ENCODE results near the gene RPN2. TPM values are rescaled to one million over a fixed set of nuclear protein-coding genes. Genes with fewer than 3 reads are reported as not detected.

The RPN2 gene
- total and polyA plus RNA-seq, 2 of the 13 experiments (the other 11 are each of a cell fraction or from before 2014, with no cell fraction given): 587 to 1,818 TPM

DNA sequence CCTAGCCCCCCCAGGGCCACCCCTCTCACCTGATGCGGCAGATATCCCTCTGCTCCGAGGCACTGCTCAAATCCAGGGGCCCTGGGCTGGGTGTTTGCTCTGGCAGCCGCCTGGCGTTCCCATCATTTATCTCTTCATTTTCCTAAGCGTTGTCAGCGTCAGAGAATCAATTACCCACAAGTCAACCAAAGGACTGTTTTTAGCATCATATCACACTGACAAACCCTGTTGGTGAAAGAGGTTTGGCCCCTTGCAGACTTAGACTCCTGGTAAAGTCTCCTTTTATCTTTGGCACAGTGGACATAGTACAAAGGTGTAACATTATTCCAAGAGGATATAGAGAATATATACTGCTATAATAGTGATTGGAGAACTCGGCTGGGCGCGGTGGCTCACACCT is 82.6 kb downstream of the RPN2 start, which contains the start of gene GHRH:
TSS of gene GHRH (minus strand) at position 101 of the 400 bp plus-strand sequence. CDS start 4,925 bp downstream, outside the sequence.
- H3K4me2 ChIP-seq (ENCODE audit: low read depth, low read length): no peak within 1 kb of the TSS
- H3K4me3 ChIP-seq (replicated peaks in 1 of 3; ENCODE audit: insufficient read depth in 1 of 3, low read depth in 2 of 3, low read length in 3 of 3): no peak within 1 kb of the TSS
- POLR2A ChIA-PET: no interaction called here
- no peak within 1 kb of the TSS for H3K27ac ChIP-seq (ENCODE audit: extremely low read length, insufficient read depth, low read length)
- H3K36me3 ChIP-seq (replicated peaks in 1 of 2; ENCODE audit: control insufficient read depth in 1 of 2, insufficient read depth in 2 of 2, low read length in 2 of 2): no peaks in the 10 kb centered on the region
- H2AFZ ChIP-seq (ENCODE audit: low read length): no peak within 1 kb of the TSS
- H4K20me1 ChIP-seq (ENCODE audit: insufficient read depth, low read length): no peaks in the 10 kb centered on the region
- WGBS (ENCODE audit: low lambda C conversion rate): 43% methylated on average over 9 of the region's 9 CpGs
- H3K9ac ChIP-seq (ENCODE audit: insufficient read depth, low read depth, low read length): no peak within 1 kb of the TSS
- TF ChIP-seq ZNF790 (CRISPR knock-in tag; IDR thresholded peaks at IDR 0.05; ENCODE audit: borderline replicate concordance): no peak
- TF ChIP-seq BHLHE40 (IDR thresholded peaks at IDR 0.05; ENCODE audit: low read length): no peak
- no peak for TF ChIP-seq ZNF3 (CRISPR knock-in tag; IDR thresholded peaks at IDR 0.05)
- TF ChIP-seq IKZF1 (IDR thresholded peaks at IDR 0.05): no peak
- TF ChIP-seq, protein P1, sequence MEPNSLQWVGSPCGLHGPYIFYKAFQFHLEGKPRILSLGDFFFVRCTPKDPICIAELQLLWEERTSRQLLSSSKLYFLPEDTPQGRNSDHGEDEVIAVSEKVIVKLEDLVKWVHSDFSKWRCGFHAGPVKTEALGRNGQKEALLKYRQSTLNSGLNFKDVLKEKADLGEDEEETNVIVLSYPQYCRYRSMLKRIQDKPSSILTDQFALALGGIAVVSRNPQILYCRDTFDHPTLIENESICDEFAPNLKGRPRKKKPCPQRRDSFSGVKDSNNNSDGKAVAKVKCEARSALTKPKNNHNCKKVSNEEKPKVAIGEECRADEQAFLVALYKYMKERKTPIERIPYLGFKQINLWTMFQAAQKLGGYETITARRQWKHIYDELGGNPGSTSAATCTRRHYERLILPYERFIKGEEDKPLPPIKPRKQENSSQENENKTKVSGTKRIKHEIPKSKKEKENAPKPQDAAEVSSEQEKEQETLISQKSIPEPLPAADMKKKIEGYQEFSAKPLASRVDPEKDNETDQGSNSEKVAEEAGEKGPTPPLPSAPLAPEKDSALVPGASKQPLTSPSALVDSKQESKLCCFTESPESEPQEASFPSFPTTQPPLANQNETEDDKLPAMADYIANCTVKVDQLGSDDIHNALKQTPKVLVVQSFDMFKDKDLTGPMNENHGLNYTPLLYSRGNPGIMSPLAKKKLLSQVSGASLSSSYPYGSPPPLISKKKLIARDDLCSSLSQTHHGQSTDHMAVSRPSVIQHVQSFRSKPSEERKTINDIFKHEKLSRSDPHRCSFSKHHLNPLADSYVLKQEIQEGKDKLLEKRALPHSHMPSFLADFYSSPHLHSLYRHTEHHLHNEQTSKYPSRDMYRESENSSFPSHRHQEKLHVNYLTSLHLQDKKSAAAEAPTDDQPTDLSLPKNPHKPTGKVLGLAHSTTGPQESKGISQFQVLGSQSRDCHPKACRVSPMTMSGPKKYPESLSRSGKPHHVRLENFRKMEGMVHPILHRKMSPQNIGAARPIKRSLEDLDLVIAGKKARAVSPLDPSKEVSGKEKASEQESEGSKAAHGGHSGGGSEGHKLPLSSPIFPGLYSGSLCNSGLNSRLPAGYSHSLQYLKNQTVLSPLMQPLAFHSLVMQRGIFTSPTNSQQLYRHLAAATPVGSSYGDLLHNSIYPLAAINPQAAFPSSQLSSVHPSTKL (CRISPR knock-in tag; IDR thresholded peaks at IDR 0.05): no peak
- no peak for TF ChIP-seq ISX (CRISPR knock-in tag; conservative IDR thresholded peaks at IDR 0.05)
- TF ChIP-seq, protein P2, sequence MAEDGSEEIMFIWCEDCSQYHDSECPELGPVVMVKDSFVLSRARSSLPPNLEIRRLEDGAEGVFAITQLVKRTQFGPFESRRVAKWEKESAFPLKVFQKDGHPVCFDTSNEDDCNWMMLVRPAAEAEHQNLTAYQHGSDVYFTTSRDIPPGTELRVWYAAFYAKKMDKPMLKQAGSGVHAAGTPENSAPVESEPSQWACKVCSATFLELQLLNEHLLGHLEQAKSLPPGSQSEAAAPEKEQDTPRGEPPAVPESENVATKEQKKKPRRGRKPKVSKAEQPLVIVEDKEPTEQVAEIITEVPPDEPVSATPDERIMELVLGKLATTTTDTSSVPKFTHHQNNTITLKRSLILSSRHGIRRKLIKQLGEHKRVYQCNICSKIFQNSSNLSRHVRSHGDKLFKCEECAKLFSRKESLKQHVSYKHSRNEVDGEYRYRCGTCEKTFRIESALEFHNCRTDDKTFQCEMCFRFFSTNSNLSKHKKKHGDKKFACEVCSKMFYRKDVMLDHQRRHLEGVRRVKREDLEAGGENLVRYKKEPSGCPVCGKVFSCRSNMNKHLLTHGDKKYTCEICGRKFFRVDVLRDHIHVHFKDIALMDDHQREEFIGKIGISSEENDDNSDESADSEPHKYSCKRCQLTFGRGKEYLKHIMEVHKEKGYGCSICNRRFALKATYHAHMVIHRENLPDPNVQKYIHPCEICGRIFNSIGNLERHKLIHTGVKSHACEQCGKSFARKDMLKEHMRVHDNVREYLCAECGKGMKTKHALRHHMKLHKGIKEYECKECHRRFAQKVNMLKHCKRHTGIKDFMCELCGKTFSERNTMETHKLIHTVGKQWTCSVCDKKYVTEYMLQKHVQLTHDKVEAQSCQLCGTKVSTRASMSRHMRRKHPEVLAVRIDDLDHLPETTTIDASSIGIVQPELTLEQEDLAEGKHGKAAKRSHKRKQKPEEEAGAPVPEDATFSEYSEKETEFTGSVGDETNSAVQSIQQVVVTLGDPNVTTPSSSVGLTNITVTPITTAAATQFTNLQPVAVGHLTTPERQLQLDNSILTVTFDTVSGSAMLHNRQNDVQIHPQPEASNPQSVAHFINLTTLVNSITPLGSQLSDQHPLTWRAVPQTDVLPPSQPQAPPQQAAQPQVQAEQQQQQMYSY (CRISPR knock-in tag; IDR thresholded peaks at IDR 0.05): no peak
- no peak for TF ChIP-seq ZNF639 (CRISPR knock-in tag; conservative IDR thresholded peaks at IDR 0.05)
- TF ChIP-seq SOX6 (IDR thresholded peaks at IDR 0.05): no peak
- no peak for TF ChIP-seq SOX6 (CRISPR knock-in tag; IDR thresholded peaks at IDR 0.05)
- H3K4me1 ChIP-seq (ENCODE audit: insufficient read depth, low read length): no peaks in the 10 kb centered on the region
- intact Hi-C loops (cut with micrococcal nuclease; ENCODE audit: unreplicated experiment) (no loop called here), in situ Hi-C loops (cut with HindIII; ENCODE audit: extremely low pct_ligation_motif_present, low pct_unique_long_range_greater_than_20kb) (no loop called here)
- peaks cover 13 to 63% of the 10 kb centered on the region in 2 experiments; a peak in 4 of 5 replicates for H3K27me3 ChIP-seq (ENCODE audit: control insufficient read depth in 1 of 2, insufficient read depth in 2 of 2, low read length in 2 of 2)
- no peak for ATAC-seq
- CTCF ChIA-PET (ENCODE audit: low intra/inter-chr PET ratio, low total read pairs): no interaction called here
- no peaks in the 10 kb centered on the region for H3K9me3 ChIP-seq (ENCODE audit: low read length)
- FAIRE-seq: no peak
- no peak for DNase-seq (ENCODE audit: low spot score)
- no peaks in the 10 kb centered on the region for H3K79me2 ChIP-seq (ENCODE audit: insufficient read depth, low read length)
- no TSS peak for BruUV-seq (replicated peaks)

All from HepG2 (cell line).